RWPE1 (cell line): ENCODE results near the gene SCGB2B2.

ENCODE experiments used
- CTCF ChIA-PET: fragments of 350-600 bp; sonication (Branson Sonifier 250); formaldehyde crosslinking; extraction: SDS; loops from one replicate; lab custom pipeline; 2021; lab: Yijun Ruan, JAX
- POLR2A ChIA-PET: fragments of 400-600 bp; formaldehyde crosslinking; extraction: SDS; loops from one replicate; lab custom pipeline; 2020; ENCODE audit warnings: antibody characterized with exemption; ENCODE audit not compliant: low non-redundant PET; lab: Yijun Ruan, JAX
- DNase-seq: peaks from one replicate; pipeline ENCODE4 v3.0.0; 2012; ENCODE audit warnings: low spot score
- H3K27ac ChIP-seq: fragments of 450-650 bp; 2 replicates; pipeline ENCODE4 v1.5.1; 2017
- TF ChIP-seq, protein P1 (sequence below): fragments of 450-650 bp; conservative IDR thresholded peaks from 2 replicates; pipeline ENCODE4 v1.5.1; 2017; ENCODE audit warnings: low read depth, mild to moderate bottlenecking

Gene SCGB2B2

DNA sequence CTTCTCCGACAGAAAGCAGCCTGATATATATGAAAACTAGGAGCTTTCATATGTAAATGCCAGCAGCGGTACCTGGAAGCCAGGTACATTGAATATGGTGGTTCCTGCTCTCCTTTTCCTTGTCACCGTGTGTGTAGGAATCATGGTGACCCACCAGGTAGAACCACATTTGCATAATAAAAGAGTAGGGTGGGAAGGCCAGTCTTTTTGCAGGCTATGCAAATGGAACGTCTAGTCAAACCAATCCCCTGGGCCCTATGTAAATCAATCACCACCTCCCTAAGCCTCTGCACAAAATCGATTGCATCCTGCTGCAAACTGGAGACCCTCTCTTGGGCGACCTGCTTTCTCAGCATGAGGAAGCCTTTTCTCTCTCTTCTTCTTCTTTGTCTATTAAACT lies 34.9 kb upstream of the SCGB2B2 start:
- CTCF ChIA-PET: interaction anchor here (0.6 to 1.2 kb wide), 5 partner anchors 32 to 928 kb away, joined by 3 to 6 read pairs (median 4); no protein-coding TSS in a partner anchor
- TF ChIP-seq, protein P1, sequence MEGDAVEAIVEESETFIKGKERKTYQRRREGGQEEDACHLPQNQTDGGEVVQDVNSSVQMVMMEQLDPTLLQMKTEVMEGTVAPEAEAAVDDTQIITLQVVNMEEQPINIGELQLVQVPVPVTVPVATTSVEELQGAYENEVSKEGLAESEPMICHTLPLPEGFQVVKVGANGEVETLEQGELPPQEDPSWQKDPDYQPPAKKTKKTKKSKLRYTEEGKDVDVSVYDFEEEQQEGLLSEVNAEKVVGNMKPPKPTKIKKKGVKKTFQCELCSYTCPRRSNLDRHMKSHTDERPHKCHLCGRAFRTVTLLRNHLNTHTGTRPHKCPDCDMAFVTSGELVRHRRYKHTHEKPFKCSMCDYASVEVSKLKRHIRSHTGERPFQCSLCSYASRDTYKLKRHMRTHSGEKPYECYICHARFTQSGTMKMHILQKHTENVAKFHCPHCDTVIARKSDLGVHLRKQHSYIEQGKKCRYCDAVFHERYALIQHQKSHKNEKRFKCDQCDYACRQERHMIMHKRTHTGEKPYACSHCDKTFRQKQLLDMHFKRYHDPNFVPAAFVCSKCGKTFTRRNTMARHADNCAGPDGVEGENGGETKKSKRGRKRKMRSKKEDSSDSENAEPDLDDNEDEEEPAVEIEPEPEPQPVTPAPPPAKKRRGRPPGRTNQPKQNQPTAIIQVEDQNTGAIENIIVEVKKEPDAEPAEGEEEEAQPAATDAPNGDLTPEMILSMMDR: no peak
- H3K27ac ChIP-seq: no peak overlapping the region
- POLR2A ChIA-PET: no interaction called here
- no peak for DNase-seq

DNA sequence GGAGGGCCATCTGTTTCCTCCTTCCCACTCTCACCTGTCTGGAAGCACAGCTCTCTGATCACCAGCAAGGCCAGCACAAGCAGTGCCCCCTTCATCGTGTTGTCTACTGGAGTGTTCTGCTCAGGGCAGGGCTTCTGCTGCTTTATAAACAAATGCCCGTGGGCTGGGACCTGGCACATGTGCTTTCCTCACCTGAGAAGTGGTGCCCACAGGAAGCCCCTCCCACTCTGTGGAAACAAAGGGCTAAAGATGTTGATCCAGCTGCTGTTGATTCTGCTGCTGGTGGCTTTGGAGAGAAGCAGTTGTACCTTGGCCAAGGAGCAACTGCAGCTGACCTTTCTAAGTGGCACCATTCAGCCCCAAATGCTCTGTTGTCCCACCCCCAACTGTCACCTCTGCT lies 30.7 kb upstream of the SCGB2B2 start:
- no peak overlapping the region for H3K27ac ChIP-seq
- ChIA-PET POLR2A (no interaction called here), CTCF (no interaction called here)
- TF ChIP-seq, protein P1: no peak
- DNase-seq: no peak

DNA sequence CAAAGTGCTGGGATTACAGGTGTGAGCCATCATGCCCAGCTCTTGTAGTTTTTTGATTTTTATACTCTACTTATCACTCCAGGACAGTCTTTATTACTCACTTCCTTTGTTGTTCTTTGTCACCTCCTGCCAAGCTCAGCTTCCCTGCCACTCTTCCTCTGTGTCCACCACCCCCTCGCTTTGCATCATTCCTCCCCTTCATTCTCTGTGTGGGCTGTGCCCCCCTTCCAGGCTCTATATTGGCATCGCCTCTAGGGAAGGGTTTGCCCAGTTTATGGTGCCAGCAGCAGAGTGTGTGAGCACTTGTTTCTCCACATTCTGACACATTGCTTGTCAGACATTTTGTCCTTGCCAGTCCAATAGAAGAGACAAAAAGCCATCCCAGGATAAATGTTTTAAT lies 15.6 kb upstream of the SCGB2B2 start:
- no peak overlapping the region for H3K27ac ChIP-seq
- POLR2A ChIA-PET: no interaction called here
- DNase-seq: no peak
- TF ChIP-seq, protein P1: no peak
- CTCF ChIA-PET: no interaction called here

DNA sequence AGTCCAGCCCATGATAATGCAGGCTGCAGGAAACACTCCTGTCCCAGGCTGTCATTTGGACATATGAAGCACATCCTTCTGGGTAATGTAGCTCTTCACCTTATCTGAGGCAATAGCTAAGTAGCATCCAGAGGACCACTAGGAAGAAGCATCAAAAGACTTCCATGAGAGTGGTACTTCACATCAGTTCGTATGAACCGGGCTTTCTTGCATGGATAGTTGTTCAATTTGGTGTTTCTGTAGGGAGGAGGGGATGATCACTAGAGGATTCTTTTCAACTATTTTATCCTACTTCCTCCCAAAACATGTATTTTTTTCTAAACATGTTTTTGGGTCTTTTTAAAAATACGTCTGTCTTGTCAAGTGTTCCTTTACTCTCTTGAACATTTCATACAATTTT lies 13.4 kb upstream of the SCGB2B2 start:
- DNase-seq: no peak
- ChIA-PET POLR2A (interaction anchor here (0.9 kb wide), 1 partner anchor 13 kb away, joined by 3 read pairs; the partner anchor contains the start of gene ZNF302), CTCF (no interaction called here)
- TF ChIP-seq, protein P1: no peak
- no peak overlapping the region for H3K27ac ChIP-seq

DNA sequence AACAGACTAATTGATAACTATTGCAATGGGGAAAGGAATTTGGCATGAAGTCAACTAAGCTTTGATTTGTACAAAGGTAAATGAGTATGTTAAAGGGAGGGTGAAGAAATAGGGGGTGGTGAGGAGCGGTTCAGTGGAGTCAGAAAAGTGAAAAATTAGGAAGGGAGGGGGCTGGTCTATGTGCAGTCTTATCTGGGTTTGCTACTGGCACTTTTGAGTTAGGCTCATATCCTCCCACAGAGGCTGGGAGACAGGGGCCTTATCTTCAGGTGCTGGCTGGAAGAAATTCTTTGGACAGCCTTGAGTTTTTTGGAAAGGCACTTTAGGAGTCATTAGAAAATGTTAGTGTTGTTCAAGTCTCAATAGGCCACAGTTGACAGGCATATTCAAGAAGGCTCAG lies 11.6 kb upstream of the SCGB2B2 start:
- POLR2A ChIA-PET: no interaction called here
- TF ChIP-seq, protein P1: no peak
- DNase-seq: no peak
- CTCF ChIA-PET: no interaction called here
- H3K27ac ChIP-seq: no peak overlapping the region

DNA sequence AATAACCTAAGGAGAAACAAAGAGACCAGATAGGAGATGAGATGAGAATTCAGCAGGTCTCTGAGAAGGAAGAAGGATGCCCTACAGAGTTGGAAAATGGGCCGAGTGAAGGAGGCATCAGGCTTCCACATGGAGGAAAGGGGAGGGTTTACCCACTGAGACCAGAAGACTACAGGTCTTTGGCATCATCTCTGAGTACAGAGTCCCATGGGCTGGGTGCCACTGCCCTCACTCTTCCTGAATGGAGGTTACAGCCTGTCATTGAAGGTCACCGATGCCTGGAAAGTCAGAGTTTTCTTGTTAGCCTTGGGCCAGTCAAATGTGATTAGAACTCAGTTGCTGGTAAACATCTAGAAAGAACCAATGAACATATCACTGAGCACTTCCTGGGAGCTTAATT lies 10.4 kb upstream of the SCGB2B2 start:
- POLR2A ChIA-PET: no interaction called here
- TF ChIP-seq, protein P1: no peak
- CTCF ChIA-PET: interaction anchor here (0.6 kb wide), 1 partner anchor 204 kb away, joined by 3 read pairs; no protein-coding TSS in a partner anchor
- no peak overlapping the region for H3K27ac ChIP-seq
- DNase-seq: no peak
